ENCODE results near the gene SLMAP. TPM values are rescaled to one million over a fixed set of nuclear protein-coding genes. Genes with fewer than 3 reads are reported as not detected.

Gene SLMAP
- total and polyA plus RNA-seq, 2 experiments from 2014 or later = 28.4 to 45.2 TPM

- Histone ChIP-seq H3K27ac (no peak overlapping the region), H3K36me3 (peaks cover 6% of the 10 kb centered on the region), H3K9me3 (ENCODE audit: low read depth) (no peaks in the 10 kb centered on the region), H3K4me3 (no peak overlapping the region), H3K27me3 (no peaks in the 10 kb centered on the region), H3K4me1 (ENCODE audit: low read depth) (no peaks in the 10 kb centered on the region)
- TF ChIP-seq CTCF (IDR thresholded peaks at IDR 0.05; ENCODE audit: low read depth, low read length) = no peak
- DNase-seq (ENCODE audit: low read depth in 1 of 2, low spot score in 1 of 2) = no peak
These were observed 95.2 kb downstream of the SLMAP start for GRCh38 chr3:57851304-57851703.

GRCh38 chr3:57852896-57853295 lies 96.8 kb downstream of the SLMAP start:
- Histone ChIP-seq H3K27ac (no peak overlapping the region), H3K36me3 (peaks cover 10% of the 10 kb centered on the region), H3K4me1 (ENCODE audit: low read depth) (no peaks in the 10 kb centered on the region), H3K27me3 (no peaks in the 10 kb centered on the region), H3K9me3 (ENCODE audit: low read depth) (no peaks in the 10 kb centered on the region), H3K4me3 (no peak overlapping the region)
- TF ChIP-seq CTCF (IDR thresholded peaks at IDR 0.05; ENCODE audit: low read depth, low read length) = peak; percentile 28
- peak in 1 of 2 donors; percentile 36 for DNase-seq (ENCODE audit: low read depth in 1 of 2, low spot score in 1 of 2)

- H3K4me3 ChIP-seq = no peak overlapping the region
- H3K27me3 ChIP-seq = no peaks in the 10 kb centered on the region
- H3K27ac ChIP-seq = no peak overlapping the region
- H3K4me1 ChIP-seq (ENCODE audit: low read depth) = no peaks in the 10 kb centered on the region
- no peak for DNase-seq (ENCODE audit: low read depth in 1 of 2, low spot score in 1 of 2)
- H3K9me3 ChIP-seq (ENCODE audit: low read depth) = no peaks in the 10 kb centered on the region
- peaks cover 27% of the 10 kb centered on the region for H3K36me3 ChIP-seq
- TF ChIP-seq CTCF (IDR thresholded peaks at IDR 0.05; ENCODE audit: low read depth, low read length) = no peak
These were observed 99.2 kb downstream of the SLMAP start for GRCh38 chr3:57855281-57855680.

- Histone ChIP-seq H3K36me3 (peaks cover 28% of the 10 kb centered on the region), H3K9me3 (ENCODE audit: low read depth) (no peaks in the 10 kb centered on the region), H3K27me3 (no peaks in the 10 kb centered on the region), H3K4me3 (no peak overlapping the region), H3K4me1 (ENCODE audit: low read depth) (no peaks in the 10 kb centered on the region), H3K27ac (no peak overlapping the region)
- no peak for DNase-seq (ENCODE audit: low read depth in 1 of 2, low spot score in 1 of 2)
- no peak for TF ChIP-seq CTCF (IDR thresholded peaks at IDR 0.05; ENCODE audit: low read depth, low read length)
These were observed 99.8 kb downstream of the SLMAP start for GRCh38 chr3:57855943-57856342.

- Histone ChIP-seq H3K36me3 (peaks cover 33% of the 10 kb centered on the region), H3K27me3 (no peaks in the 10 kb centered on the region), H3K4me3 (no peak overlapping the region), H3K4me1 (ENCODE audit: low read depth) (no peaks in the 10 kb centered on the region), H3K9me3 (ENCODE audit: low read depth) (no peaks in the 10 kb centered on the region), H3K27ac (no peak overlapping the region)
- TF ChIP-seq CTCF (IDR thresholded peaks at IDR 0.05; ENCODE audit: low read depth, low read length) = peak; percentile 21
- peak in 1 of 2 donors; percentile 16 for DNase-seq (ENCODE audit: low read depth in 1 of 2, low spot score in 1 of 2)
These were observed 100.6 kb downstream of the SLMAP start for GRCh38 chr3:57856675-57857074.

- no peaks in the 10 kb centered on the region for H3K9me3 ChIP-seq (ENCODE audit: low read depth)
- no peak overlapping the region for H3K27ac ChIP-seq
- peaks cover 30% of the 10 kb centered on the region for H3K36me3 ChIP-seq
- no peak for DNase-seq (ENCODE audit: low read depth in 1 of 2, low spot score in 1 of 2)
- H3K4me1 ChIP-seq (ENCODE audit: low read depth) = no peaks in the 10 kb centered on the region
- H3K27me3 ChIP-seq = no peaks in the 10 kb centered on the region
- TF ChIP-seq CTCF (IDR thresholded peaks at IDR 0.05; ENCODE audit: low read depth, low read length) = no peak
- H3K4me3 ChIP-seq = no peak overlapping the region
These were observed 106.8 kb downstream of the SLMAP start for GRCh38 chr3:57862894-57863293.
